A673 (cell line): ENCODE data around the gene ETV6.

Experiments
- CTCF ChIP-seq: fragments of 300-800, 200-600 bp; sonication (generic); conservative IDR thresholded peaks from 2 replicates; pipeline ENCODE4 v1.5.1; 2017; ENCODE audit warnings: low read depth, mild to moderate bottlenecking, antibody characterized with exemption, low read length, moderate library complexity, mixed read lengths
- EZH2 ChIP-seq: fragments of 200-600 bp; sonication (generic); IDR thresholded peaks from 2 replicates; pipeline ENCODE4 v1.6.1; 2017; ENCODE audit warnings: borderline replicate concordance, low read depth, mild to moderate bottlenecking, mixed read lengths, antibody characterized with exemption, low read length; ENCODE audit not compliant: poor library complexity, severe bottlenecking

GRCh38 chr12:11656550-11656949 is 7.1 kb downstream of the ETV6 start:
- TF ChIP-seq CTCF, result no peak
- no peak for TF ChIP-seq EZH2
